HEK293 (cell line): ENCODE measurements around the gene TENT4A.

Experiments
- CTCF ChIA-PET: fragments of 350-600 bp; formaldehyde crosslinking; extraction: SDS; loops from one replicate; lab custom pipeline; 2021; ENCODE audit warnings: antibody characterized with exemption; lab: Yijun Ruan, JAX
- POLR2A ChIA-PET: fragments of 300-600 bp; formaldehyde crosslinking; extraction: SDS; loops from one replicate; lab custom pipeline; 2020; ENCODE audit warnings: antibody characterized with exemption, inconsistent platforms; lab: Yijun Ruan, JAX
- H3K27ac ChIP-seq: fragments of 200-500 bp; sonication (Bioruptor generic); 2 replicates; pipeline ENCODE4 v1.5.1; 2014; ENCODE audit warnings: low read depth, low read length, control low read depth, inconsistent platforms; ENCODE audit errors: extremely low read depth
- H3K36me3 ChIP-seq, 2 experiments: fragments of 200-500 bp in 1 of 2; sonication (Bioruptor generic) in 1 of 2; 1 replicate in 1 of 2; 2 replicates in 1 of 2; pipeline ENCODE4 v1.5.1; 2014 to 2017; ENCODE audit warnings: inconsistent platforms in 2 of 2, low read length in 2 of 2; ENCODE audit not compliant: control insufficient read depth in 2 of 2, insufficient read depth in 1 of 2
- H3K4me1 ChIP-seq: fragments of 200-500 bp; sonication (Bioruptor generic); 2 replicates; pipeline ENCODE4 v1.5.1; 2014; ENCODE audit warnings: mild to moderate bottlenecking, low read length, inconsistent platforms; ENCODE audit not compliant: control insufficient read depth, insufficient read depth
- H3K4me3 ChIP-seq: 2 replicates; pipeline ENCODE4 v1.5.1; 2011; ENCODE audit warnings: low read depth, mild to moderate bottlenecking, control low read depth, low read length, moderate library complexity
- H3K9me3 ChIP-seq: fragments of 200-500 bp; sonication (Bioruptor generic); 2 replicates; pipeline ENCODE4 v1.5.1; 2014; ENCODE audit warnings: low read depth, low read length, inconsistent platforms; ENCODE audit not compliant: control insufficient read depth, insufficient read depth
- GLI2 ChIP-seq: fragments of 450-650 bp; formaldehyde crosslinking; IDR thresholded peaks from 2 replicates; pipeline ENCODE4; 2017; ENCODE audit warnings: missing biosample characterization, missing genetic modification characterization, low read depth, borderline replicate concordance
- HOXC10 ChIP-seq: sonication (generic); formaldehyde crosslinking; IDR thresholded peaks from 2 replicates; pipeline ENCODE4 v1.8.1; 2023; ENCODE audit warnings: mild to moderate bottlenecking, missing genetic modification reagents
- KLF10 ChIP-seq: fragments of 450-650 bp; IDR thresholded peaks from 2 replicates; pipeline ENCODE4 v1.5.1; 2018; ENCODE audit warnings: missing biosample characterization, mild to moderate bottlenecking, missing genetic modification characterization
- KLF17 ChIP-seq: fragments of 450-650 bp; formaldehyde crosslinking; IDR thresholded peaks from 2 replicates; pipeline ENCODE4 v1.5.1; 2016; ENCODE audit warnings: missing biosample characterization, missing genetic modification characterization
- MEIS1 ChIP-seq: sonication (generic); formaldehyde crosslinking; IDR thresholded peaks from 2 replicates; pipeline ENCODE4 v1.8.1; 2022; ENCODE audit warnings: missing genetic modification reagents, mild to moderate bottlenecking, borderline replicate concordance
- REPIN1 ChIP-seq: fragments of 450-650 bp; formaldehyde crosslinking; IDR thresholded peaks from 2 replicates; pipeline ENCODE4 v1.5.1; 2017; ENCODE audit warnings: missing biosample characterization, missing genetic modification characterization, low read depth
- SETDB1 ChIP-seq: IDR thresholded peaks from one replicate; pipeline ENCODE4 v1.6.1; 2017; ENCODE audit warnings: mild to moderate bottlenecking, low read length, moderate library complexity, mixed read lengths; ENCODE audit not compliant: insufficient read length
- TSHZ1 ChIP-seq: fragments of 450-650 bp; formaldehyde crosslinking; IDR thresholded peaks from 2 replicates; pipeline ENCODE4 v1.5.1; 2016; ENCODE audit warnings: missing biosample characterization, missing genetic modification characterization, borderline replicate concordance
- ZFP37 ChIP-seq: fragments of 450-650 bp; formaldehyde crosslinking; IDR thresholded peaks from 2 replicates; pipeline ENCODE4 v1.5.1; 2016; ENCODE audit warnings: missing biosample characterization, missing genetic modification characterization
- ZFP69B ChIP-seq: fragments of 450-650 bp; formaldehyde crosslinking; IDR thresholded peaks from 2 replicates; pipeline ENCODE4 v1.5.1; 2016; ENCODE audit warnings: missing biosample characterization, missing genetic modification characterization
- ZNF112 ChIP-seq: fragments of 450-650 bp; formaldehyde crosslinking; IDR thresholded peaks from 2 replicates; pipeline ENCODE4 v1.5.0; 2017; ENCODE audit warnings: missing biosample characterization, missing genetic modification characterization
- ZNF114 ChIP-seq: fragments of 450-650 bp; formaldehyde crosslinking; IDR thresholded peaks from 2 replicates; pipeline ENCODE4 v1.5.0; 2017; ENCODE audit warnings: missing biosample characterization, missing genetic modification characterization
- ZNF19 ChIP-seq: fragments of 450-650 bp; formaldehyde crosslinking; IDR thresholded peaks from 2 replicates; pipeline ENCODE4; 2016; ENCODE audit warnings: missing biosample characterization, missing genetic modification characterization, low read depth
- ZNF280D ChIP-seq: fragments of 450-650 bp; formaldehyde crosslinking; IDR thresholded peaks from 2 replicates; pipeline ENCODE4 v1.5.1; 2016; ENCODE audit warnings: missing biosample characterization, missing genetic modification characterization
- ZNF510 ChIP-seq: fragments of 450-650 bp; formaldehyde crosslinking; IDR thresholded peaks from 2 replicates; pipeline ENCODE4 v1.5.1; 2018; ENCODE audit warnings: mild to moderate bottlenecking, missing genetic modification characterization, missing biosample characterization; ENCODE audit not compliant: insufficient replicate concordance
- ZNF629 ChIP-seq: fragments of 450-650 bp; formaldehyde crosslinking; IDR thresholded peaks from 2 replicates; pipeline ENCODE4 v1.5.1; 2017; ENCODE audit warnings: missing biosample characterization, missing genetic modification characterization
- ZNF645 ChIP-seq: fragments of 450-650 bp; formaldehyde crosslinking; IDR thresholded peaks from 2 replicates; pipeline ENCODE4; 2016; ENCODE audit warnings: missing biosample characterization, missing genetic modification characterization
- ZNF670 ChIP-seq: fragments of 450-650 bp; formaldehyde crosslinking; IDR thresholded peaks from 2 replicates; pipeline ENCODE4 v1.5.1; 2016; ENCODE audit warnings: missing biosample characterization, missing genetic modification characterization, low read depth
- ZNF830 ChIP-seq: fragments of 450-650 bp; IDR thresholded peaks from 2 replicates; pipeline ENCODE4 v1.5.0; 2018; ENCODE audit warnings: missing biosample characterization, missing genetic modification characterization, low read depth, mild to moderate bottlenecking, moderate library complexity

The TENT4A gene

GRCh38 chr5:6788956-6789649, 75.9 kb downstream of the TENT4A start:
- no peaks in the 10 kb centered on the region for H3K36me3 ChIP-seq
- ChIA-PET POLR2A (no interaction called here), CTCF (interaction anchor here (0.6 to 1.0 kb wide), 3 partner anchors 13 to 31 kb away, joined by 3 to 6 read pairs (median 3); no protein-coding TSS in a partner anchor)
- no peak for TF ChIP-seq ZNF280D
- TF ChIP-seq HOXC10 (CRISPR knock-in tag) = no peak
- no peak overlapping the region for H3K27ac ChIP-seq
- no peaks in the 10 kb centered on the region for H3K9me3 ChIP-seq
- no peak overlapping the region for H3K4me3 ChIP-seq
- no peaks in the 10 kb centered on the region for H3K4me1 ChIP-seq

GRCh38 chr5:6790346-6790865, 77.2 kb downstream of the TENT4A start:
- TF ChIP-seq ZNF670 (no peak), ZNF114 (tag by site-specific recombination) (no peak), SETDB1 (no peak), ZNF19 (tag by site-specific recombination) (no peak), REPIN1 (tag by site-specific recombination) (no peak), KLF10 (tag by site-specific recombination) (no peak), ZFP69B (tag by site-specific recombination) (no peak), GLI2 (tag by site-specific recombination) (no peak), ZNF645 (tag by site-specific recombination) (no peak), ZNF629 (tag by site-specific recombination) (no peak), MEIS1 (CRISPR knock-in tag) (no peak), ZFP37 (tag by site-specific recombination) (no peak), ZNF510 (tag by site-specific recombination) (no peak), ZNF112 (tag by site-specific recombination) (no peak)
- TF ChIP-seq, all 188 proteins: peak for 0
- POLR2A ChIA-PET = no interaction called here
- no peaks in the 10 kb centered on the region for H3K36me3 ChIP-seq
- CTCF ChIA-PET = interaction anchor here (1.0 to 1.3 kb wide), 2 partner anchors 24 to 31 kb away, joined by 4 read pairs; no protein-coding TSS in a partner anchor
- H3K9me3 ChIP-seq = no peaks in the 10 kb centered on the region
- no peak overlapping the region for H3K27ac ChIP-seq
- no peaks in the 10 kb centered on the region for H3K4me1 ChIP-seq
- no peak overlapping the region for H3K4me3 ChIP-seq

GRCh38 chr5:6791031-6791430, 77.8 kb downstream of the TENT4A start:
- CTCF ChIA-PET = interaction anchor here (1.3 kb wide), 1 partner anchor 25 kb away, joined by 4 read pairs; no protein-coding TSS in a partner anchor
- POLR2A ChIA-PET = no interaction called here
- Histone ChIP-seq H3K27ac (no peak overlapping the region), H3K9me3 (no peaks in the 10 kb centered on the region), H3K36me3 (no peaks in the 10 kb centered on the region), H3K4me3 (no peak overlapping the region), H3K4me1 (no peaks in the 10 kb centered on the region)
- TF ChIP-seq TSHZ1 = no peak
- 0 out of 2 replicates have a peak, but pooled peaks have one; percentile 47 for TF ChIP-seq KLF17 (tag by site-specific recombination)
- TF ChIP-seq ZNF830 (tag by site-specific recombination) = no peak
- TF ChIP-seq ZFP37 (tag by site-specific recombination) = no peak
